NCI-H2081 treated with DMSO at 0.1 percent for 48 hours (cell line): ENCODE data around the gene CMIP.

Experiments
- DNase-seq: peaks from one replicate; lab custom pipeline; 2025; lab: John Stamatoyannopoulos, UW

The CMIP gene

DNA sequence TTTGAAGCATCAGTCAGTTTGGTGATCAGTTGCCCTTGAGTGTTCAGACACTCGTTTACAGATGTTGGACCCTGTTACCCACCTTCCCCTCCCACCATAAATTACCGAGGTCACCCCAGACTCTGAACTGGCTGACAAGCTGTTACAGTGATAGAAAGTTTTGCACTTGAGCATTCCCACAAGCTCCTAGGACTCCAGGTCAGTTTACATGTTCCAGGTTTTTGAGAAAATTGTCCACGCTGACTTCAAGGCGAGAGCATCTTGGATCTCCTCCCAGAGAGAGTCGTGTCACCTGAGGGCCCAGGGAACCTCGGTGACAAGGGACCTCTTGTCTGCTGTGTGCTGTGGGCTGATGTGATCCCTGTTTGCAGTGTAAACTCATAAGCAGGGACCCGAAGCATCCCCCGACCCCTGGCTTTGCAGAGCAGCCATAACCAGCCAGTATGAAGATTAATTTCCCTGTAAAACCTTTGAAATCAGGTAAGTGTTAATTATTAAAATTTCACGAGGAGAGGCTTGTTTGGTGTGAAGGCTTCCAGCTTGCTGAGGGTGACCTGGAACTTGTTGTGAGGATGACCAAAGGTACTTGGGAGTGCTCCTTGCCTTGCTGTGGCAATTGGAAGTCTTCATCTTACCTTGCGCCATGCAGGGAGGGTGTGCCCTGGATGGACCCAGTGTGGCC lies 91.2 kb downstream of the CMIP start:
- DNase-seq, result no peak

DNA sequence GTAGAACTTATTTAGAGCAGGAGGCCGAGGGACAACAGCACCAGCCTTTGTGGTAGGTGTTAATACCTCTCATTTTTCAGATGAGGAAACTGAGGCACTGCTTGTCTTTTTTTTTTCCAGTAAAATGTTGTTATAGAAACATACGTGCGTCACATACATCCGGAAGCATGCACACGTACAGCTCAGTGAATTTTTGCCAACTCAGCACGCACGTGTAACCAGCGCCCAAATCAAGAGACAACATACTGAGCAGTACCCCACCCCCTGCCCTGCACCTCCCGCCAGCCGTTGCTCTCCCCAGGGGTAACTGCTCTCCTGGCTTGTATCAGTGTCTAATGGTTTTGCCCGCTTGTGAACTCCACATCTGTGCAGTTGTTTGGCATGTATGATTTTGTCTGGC lies 92.0 kb downstream of the CMIP start:
- DNase-seq, result no peak

DNA sequence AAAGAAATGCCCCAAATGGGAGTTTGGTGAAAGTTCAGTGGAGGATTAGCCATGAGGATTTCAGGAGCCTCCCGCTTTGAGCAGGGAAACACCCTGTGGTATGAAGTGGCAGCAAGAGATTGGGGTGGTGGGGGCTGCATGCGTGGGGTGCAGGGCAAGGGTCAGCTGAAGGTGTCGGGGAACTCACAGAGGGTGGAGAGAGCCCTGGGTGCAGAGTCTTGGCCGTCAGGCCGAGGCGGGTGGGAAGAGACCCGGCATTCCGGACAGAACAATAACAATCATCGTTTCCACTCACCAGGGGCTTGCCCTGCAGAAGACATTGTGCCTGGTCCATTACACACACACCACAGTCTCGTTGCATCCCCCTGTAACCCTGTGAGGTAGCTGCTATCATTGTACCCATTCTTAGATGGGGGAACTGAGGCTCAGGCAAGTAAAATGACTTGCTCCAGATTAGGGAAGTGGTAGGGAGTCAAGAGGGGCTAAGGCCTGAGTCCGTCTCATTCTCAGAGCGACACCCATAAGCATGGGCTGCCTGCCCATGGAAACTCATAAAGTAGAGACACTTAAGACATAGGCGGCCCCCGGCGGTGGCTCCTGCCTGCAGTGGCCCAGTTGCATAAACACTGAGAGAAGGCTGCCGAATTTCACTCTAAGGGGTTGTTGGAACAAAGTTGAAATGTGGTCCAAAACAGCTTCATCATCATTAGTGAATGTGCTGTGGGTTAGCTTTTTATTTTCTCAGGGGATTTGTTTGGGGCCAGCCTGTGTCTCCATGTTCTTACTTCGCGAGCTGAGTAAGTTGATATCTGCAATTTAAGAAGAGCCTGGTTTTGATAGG lies 93.3 kb downstream of the CMIP start:
- no peak for DNase-seq

DNA sequence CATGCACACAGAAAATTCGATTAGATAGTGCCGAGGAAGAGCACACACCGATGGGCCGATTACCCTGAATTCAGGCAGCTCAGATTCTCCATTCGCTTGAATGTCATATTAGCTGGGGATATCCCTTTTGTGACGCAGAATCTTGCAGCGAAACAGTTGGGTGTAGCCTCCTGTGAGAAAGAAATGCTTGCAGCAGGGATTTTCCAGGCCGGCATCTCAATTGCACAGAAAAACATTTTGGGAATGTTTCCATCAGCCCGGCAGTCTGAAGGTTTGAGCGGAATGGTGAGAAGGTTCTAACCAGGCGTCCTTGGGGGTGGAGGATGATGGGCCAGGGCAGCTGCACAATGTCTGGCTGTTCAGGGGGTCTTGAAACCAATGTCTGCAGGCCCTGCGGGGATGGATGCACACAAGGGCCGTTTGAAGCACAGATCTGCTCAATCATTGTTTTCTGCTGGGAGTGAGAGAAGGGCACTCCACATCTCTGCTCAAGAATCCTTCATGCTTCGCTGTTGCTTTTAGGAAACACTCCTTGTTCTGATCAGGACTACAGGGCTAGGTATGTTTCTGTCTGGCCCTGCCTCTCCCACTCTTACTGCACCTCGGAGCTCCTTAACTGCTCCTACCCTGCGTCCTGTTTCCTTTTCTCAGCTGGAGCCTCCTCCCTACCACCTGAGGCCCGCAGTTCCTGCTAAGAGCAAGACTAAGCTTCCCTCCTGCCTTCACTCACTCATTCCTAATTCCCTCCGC lies 94.6 kb downstream of the CMIP start:
- no peak for DNase-seq

DNA sequence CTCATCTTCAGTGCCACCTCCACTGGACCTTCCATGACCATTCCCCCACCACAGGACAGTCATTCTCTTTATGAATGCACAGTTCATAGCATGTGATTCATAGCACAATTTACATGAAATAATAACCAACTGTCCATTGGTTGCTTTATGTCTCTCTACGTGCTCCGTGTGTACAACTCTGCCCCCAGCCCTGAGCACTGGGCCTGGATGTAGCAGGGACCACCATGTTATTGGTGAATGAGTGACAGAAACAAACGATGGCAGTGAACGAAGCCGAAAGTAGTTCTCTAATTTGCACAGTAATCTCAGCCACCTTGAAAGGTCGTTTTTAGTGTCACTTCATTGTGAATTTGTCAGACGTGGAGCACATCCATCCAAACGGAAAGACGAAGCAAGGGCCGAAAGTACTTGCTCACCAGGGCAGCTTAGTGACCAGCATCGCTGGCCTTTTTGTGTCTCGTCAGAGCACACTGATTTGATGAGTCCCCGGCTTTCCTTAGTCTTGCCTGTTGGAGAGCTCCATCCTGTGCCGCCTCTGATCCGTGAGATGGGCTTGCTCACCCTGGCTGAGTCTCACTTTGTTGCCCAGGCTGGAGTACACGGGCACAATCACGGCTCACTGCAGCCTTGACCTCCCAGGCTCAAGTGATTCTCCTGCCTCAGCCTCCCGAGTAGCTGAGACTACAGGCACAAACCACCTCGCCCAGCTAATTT lies 95.3 kb downstream of the CMIP start:
- DNase-seq, result no peak

DNA sequence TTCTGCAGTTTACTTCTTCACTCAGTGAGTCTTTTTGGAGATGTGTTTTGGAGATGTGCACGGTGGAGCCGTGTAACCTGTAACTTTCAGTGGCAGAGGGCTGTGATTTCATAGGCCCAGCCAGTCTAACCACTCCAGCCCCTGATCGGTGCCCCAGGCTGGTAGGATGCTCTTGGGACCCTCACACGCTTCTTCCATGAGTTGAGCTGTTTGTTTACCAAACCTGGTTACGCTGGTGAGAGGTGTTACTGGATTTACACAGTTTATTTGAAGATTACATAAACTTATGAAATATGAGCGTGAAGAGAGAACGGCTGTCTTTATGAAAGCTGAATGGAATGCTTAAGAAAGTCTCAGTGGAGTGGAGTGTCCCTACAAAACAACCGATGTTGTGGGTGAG lies 96.7 kb downstream of the CMIP start:
- no peak for DNase-seq

DNA sequence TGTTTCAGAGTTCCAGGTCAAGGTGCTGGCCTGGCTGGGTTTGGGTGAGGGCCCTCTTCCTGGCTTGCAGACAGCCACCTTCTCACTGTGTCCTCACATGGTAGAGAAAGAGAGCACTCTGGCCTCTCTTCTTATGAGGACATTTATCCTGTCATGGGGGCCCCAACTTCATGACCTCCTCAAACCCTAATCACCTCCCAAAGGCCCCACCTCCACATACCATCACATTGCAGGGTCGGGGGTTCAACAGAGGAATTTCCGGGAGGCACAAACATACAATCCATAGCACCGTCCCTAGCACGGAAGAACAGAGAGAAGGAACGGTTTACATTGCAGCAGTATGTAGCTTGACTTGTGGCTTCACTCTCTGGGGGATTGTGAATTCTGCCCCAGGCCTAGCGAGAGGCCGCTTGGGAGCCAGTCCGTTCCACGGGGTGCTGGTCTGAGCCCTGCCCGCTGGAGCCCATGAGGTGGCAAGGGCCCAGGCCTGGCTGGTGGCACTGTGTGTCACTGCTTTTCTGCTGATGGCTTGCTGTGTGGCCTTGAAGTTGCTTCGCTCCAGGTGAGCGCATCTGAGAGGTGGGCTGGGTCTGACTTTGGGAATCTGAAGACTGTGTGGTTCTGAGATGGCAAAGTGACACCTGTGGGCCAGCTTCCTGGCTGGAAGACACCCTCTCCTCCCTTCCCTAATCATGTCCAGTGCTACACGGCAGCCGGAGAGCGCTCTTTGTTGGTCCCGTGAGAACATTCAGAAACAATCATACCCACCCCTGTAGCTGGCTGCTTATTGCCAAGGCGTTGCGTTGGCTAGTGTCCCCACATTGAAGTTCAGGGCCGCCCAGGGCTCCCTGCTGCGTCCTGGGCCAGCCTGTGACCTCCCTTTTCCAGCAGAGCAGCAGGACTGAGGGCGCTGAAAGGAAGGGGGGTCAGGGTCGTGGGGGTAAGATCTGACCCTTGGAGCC lies 98.3 kb downstream of the CMIP start:
- no peak for DNase-seq

DNA sequence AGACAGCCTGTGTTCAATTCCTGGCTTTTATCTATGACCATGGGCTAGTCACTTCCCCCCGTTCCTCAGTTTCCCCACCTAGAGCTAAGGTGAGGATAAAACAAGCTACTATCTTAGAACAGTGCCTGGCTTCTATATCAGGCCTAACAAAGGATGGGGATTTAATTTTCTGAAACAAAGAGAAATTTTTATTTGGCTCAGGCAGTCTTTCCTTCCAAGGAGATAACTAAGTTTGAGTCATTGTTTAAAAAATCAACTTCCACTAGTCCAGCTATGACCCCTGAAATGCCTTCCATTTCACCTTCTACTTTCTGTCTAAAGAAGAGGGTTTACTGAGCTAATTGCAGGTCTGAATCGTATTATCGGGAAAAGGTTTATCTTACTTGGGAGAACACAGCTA lies 99.0 kb downstream of the CMIP start:
- DNase-seq, result no peak

DNA sequence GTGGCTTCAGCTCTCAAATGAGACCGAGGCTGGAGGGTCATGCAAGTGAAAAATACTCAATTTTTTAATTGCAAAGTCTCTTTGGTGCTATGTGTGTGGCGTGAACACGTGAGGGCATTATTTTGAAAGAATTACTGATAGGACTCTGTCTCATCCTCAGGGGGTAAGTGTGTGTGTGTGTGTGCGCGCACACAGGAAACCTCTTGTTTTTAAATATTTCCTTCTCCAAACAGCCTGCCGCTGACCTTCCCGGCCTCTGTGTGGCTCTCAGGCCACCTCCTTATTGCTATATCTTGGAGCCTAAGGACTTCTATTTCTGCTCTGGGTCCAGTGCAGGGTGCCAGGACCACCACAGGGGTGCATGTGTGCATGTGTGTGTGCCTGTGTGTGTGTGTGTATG lies 99.7 kb downstream of the CMIP start:
- no peak for DNase-seq

DNA sequence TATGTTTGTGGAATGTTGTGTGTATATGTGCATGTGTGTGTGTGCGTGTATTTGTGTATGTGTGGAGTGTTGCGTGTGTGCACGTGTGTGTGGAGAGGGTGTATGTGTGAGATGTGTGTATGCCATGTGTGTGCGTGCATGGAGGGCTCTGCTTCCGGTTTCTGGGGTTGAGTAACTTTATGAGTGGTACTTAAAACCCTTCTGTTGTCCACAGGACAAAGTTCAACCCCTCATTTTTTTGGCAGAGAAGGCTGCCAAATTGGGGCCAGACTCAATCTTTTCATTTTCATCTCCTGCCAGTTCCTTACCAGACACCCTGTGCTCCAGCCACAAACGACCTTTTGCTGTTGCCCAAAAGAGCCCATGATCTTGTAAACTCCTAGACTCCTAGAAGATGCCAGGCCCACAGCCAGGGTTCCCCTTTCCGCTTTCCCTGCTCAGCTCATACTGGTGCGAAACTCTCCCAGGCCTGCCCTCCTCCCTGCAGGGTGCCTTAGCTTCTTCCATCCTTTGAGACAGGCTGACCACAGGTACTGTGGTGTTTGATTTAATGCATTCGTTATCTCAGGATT lies 100.2 kb downstream of the CMIP start:
- no peak for DNase-seq

DNA sequence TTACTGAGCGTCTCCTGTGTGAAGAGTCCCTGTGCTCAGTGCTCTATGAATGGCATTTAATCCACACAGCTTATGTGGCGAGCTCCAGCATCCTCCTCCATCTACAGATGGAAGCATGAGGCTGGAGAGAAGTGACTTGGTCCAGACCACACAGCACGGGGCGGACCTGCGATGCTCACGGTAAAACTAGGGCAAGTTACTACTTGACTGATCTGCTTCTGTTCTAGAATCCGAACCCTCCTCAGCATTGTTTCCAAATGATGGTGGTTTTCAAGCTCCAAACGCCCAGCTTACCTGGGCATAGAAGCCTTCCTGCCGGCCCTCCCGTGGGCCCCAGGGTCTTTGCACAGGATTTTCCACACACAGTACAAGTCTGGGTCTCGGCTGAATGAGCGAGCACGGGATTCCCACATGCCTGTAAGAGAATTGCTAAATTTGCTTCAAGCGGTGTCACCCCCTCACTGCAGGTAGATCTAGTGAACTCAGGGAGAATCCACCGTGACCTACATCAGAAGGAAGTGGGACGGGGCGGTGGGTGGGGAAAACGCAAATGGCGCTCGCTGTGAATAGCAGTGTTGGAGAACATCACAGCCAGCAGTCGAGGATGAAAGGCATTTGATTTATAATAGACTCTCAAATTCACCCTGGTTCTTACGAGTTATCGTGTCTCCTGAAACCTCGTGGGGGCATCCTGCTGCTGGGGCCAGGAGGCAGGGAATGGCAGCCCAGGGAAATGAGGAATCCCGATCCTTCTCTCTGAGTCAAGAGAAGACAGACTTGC lies 101.1 kb downstream of the CMIP start:
- no peak for DNase-seq

DNA sequence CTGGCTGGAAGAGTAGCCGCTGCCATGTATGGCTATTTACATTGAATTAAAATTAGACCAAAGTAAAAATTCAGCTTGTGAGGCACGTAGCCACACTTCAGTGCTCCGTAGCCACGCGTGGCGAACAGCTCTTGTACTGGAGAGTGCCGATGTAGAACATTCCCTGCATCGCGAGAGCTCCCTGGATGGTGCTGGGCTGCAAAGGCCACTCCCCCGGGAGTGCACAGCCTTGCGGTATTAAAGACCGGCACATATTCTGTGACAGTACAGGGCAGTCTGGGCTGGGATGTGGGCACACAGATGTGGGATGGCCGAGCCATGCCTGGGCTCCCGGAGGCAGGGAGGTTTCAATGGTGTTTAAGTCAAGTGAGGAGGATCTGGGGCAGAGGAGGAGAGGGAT lies 102.2 kb downstream of the CMIP start:
- DNase-seq, result no peak

DNA sequence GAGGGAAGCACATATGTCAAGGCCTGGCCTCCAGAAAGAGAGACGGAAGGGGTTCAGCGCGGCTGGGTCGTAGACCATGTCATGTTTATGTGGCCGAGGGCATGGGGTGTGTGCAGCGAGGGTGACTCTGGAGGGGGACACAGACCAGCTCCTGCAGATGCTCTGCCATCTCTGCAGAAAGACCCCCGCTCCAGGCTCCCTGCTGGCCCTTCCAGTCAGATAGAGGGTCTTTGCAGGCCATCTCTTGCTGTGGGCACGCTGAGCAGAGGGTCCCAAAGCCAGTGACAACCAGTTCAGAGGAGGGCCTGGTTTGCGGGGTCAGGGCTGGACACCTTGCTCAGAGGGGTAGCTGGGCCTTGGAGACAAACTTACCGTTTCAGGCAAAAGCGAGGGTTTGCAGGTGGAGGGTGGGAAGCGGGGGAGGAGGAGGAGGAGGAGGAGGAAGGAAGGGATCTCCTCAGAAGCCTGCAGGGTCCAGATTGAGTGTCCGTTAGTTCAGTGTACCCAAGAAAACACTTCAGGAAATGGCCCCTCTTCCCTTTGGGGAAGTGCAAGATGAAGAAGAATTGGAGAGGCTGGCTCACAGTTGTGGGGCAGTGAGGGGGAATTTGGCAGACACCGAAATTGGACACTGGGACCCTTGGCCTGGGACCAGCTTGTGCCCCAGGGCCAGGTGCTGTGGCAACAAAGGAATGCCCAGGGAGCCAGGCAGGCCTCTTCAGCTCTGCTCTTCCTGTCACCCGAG lies 102.8 kb downstream of the CMIP start:
- DNase-seq, result no peak

DNA sequence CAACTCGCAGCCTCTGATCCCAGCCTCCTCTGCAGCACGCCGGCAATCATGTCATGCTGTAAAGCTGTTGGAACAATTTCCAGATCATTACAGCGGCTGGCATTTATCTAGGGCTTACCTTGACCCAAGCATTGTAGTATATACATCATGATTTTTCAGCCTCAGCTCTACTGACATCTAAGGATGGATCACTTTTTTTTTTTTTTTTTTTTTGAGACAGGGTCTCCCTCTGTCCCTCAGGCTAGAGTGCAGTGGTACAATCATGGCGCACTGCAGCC lies 103.3 kb downstream of the CMIP start:
- no peak for DNase-seq

DNA sequence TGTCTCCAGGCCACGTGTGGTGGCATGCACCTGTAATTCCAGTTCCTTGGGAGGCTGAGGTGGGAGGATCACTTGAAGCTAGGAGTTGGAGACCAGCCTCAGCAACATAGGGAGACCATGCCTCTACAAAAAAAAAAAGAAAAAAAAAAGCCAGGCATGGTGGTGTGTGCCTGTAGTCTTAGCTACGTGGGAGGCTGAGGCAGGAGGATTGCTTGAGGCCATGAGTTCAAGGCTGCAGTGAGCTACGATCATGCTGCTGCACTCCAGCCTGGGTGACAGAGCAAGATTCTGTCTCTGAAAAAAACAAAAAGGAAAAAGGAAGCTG lies 103.9 kb downstream of the CMIP start:
- no peak for DNase-seq

DNA sequence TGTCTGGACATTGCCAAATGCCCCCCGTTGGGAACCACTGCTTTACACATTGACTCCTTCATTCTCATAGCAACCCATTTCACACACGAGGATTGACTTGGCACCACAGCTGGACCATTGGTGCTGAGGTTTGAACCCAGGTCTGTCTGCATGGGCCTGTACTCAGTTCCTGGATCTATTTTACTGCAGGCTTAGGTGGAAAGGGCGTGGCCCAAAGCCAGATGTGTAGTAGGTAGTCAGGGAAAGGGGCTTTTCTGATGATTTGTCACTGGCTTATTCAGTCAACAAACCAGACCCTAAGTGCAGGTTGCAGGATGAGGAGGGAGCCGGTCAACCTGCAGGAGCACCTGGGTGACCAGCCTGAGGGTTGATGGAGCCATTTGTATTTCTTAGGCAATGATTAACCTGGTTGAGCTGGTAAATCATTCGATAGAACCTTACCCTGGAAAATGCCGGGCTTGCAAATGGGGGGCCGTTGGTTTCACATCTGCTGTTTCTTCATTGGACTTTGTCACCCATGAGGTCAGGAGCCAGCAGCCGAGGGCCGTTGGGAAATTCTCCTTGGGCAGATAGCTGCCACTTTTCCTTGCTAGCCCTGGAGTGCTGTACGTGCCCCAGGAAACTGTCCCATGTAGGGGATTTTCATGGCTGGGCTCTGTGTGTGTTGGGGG lies 104.4 kb downstream of the CMIP start:
- no peak for DNase-seq

DNA sequence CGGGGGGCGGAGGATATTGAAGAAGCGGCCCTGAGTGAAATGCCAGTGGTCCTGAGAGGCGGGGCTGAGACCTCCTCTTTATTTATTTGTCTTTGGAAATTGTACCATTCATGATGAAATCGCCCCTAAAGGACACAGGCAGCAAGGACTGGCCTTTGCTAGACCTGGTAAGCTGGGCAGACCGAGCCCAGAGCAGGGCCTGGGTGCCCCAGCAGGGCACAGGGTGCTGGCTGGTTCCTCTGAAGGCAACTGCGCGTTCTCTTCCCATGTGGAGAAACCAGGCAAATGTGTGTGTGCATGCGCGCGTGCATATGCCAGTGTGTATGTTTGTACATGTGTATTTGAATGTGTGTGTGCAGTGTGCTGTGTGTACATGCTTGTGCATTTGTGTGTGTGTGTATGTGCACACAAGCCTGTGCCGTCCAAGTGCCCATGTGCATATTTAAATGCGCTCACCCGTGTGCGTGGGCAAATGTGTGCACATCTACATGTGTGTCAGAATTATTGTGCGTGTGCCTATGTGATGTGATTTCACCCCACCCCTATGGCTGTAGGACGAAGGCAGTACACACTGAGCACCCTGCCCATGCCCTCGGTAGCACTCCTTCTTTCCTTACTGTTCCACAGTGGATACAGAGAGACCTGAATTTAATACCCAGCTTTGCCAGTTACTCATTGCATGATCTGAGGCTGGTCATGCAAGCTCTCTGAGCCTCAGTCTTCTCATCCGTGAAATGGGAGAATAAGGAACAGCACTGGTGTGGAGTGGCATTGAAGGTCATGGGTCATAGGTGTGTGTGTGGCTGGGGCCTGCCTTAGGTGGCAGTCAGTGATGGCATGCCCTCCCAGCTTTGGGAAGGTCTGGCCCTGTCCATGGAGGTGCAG lies 105.2 kb downstream of the CMIP start:
- DNase-seq, result no peak

DNA sequence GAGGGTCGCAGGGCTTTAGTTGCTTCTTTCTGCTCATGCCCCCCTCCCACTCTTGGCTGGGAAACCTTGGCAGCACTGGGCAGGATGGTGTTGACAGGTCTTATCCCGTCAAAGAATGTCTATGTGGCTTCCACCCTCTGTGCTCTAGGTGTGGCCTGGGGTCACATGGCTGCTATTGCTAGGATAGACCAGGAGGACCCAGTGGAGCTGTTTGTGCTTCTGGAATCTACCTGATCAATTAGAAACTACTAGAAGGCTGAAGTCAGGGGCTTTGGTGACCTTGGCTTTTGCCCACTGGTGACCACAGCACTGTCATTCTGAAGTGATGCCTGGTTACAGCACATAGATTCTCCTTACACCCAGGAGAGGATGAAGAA lies 105.8 kb downstream of the CMIP start:
- DNase-seq, result no peak
